ENCODE data around the gene PARS2. TPM values are rescaled to one million over a fixed set of nuclear protein-coding genes. Genes with fewer than 3 reads are reported as not detected.
A peak's percentile ranks its signal among the peaks of the same experiment; 100 is the strongest.

PARS2 gene
- total RNA-seq, 6 experiments from 2014 or later = 3.3 to 4.2 (median 3.6) TPM

DNA sequence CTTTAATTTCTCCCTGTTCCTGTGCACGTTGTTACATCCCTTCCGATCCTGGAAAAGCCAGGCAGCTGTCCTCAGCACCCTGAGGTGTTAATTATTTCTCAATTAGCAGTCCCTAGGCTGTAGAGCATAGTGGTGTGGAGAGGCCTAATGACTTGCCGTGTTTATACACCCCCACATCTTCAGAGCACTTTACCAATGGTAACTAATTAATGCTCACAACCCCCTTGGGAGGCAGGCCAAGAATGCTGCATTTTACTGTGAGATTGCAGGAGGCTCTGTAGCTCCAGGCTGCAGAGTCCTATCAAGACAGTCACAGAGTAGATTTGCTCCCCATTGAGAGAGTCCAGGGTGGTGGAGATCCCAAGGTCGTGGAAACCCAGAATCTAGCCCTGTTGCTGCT lies 2.4 kb upstream of the PARS2 start:
- no peaks in the 10 kb centered on the region for H3K36me3 Mint-ChIP-seq (ENCODE audit: low read depth)
- no peak for DNase-seq
- H3K27me3 Mint-ChIP-seq (ENCODE audit: insufficient read depth) = peaks cover 19% of the 10 kb centered on the region
- no peak overlapping the region for H3K4me3 Mint-ChIP-seq
- H3K9me3 Mint-ChIP-seq = no peaks in the 10 kb centered on the region
- no peak for TF ChIP-seq CTCF (IDR thresholded peaks at IDR 0.05)
- H3K4me1 Mint-ChIP-seq (ENCODE audit: low read depth) = peaks cover 19% of the 10 kb centered on the region
- H3K27ac Mint-ChIP-seq = no peak overlapping the region

DNA sequence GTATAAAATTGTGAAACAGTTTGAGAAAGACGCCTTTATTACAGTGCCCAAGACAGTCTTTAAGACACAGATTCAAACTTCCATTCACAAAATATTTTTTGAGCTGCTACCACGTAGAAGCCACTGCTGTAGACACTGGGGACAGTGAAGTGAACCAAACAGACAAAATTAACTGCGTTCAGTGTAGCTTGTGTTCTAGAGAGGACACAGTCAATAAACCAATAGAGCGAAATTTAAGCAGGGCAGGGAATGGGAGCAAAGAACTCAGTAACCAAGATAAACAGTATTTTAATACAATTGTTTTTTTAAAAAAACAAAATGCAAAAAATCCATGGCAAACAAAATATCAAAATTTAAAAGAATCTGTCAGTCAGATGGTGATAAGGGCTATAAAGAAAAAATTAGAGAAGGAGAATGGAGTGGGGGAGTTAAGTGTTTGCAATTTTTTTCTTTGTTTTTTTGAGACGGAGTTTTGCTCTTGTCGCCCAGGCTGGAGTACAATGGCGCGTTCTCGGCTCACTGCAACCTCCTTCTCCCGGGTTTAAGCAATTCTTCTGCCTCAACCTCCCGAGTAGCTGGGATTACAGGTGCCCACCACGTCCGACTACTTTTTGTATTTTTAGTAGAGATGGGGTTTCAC lies 719 bp upstream of the PARS2 start:
- no peak for DNase-seq
- peak overlapping the region; percentile 97 for H3K4me3 Mint-ChIP-seq
- H3K27me3 Mint-ChIP-seq (ENCODE audit: insufficient read depth) = peaks cover 8% of the 10 kb centered on the region
- peaks cover 19% of the 10 kb centered on the region for H3K4me1 Mint-ChIP-seq (ENCODE audit: low read depth)
- no peaks in the 10 kb centered on the region for H3K36me3 Mint-ChIP-seq (ENCODE audit: low read depth)
- TF ChIP-seq CTCF (IDR thresholded peaks at IDR 0.05) = no peak
- peak overlapping the region; percentile 71 for H3K27ac Mint-ChIP-seq
- H3K9me3 Mint-ChIP-seq = no peaks in the 10 kb centered on the region

GRCh38 chr1:54763816-54764132 lies 549 bp downstream of the PARS2 start:
- no peak for DNase-seq
- Mint-ChIP-seq H3K4me1 (ENCODE audit: low read depth) (peaks cover 19% of the 10 kb centered on the region), H3K27ac (peak overlapping the region; percentile 92), H3K36me3 (ENCODE audit: low read depth) (no peaks in the 10 kb centered on the region), H3K9me3 (no peaks in the 10 kb centered on the region), H3K27me3 (ENCODE audit: insufficient read depth) (peaks cover 8% of the 10 kb centered on the region), H3K4me3 (peak overlapping the region; percentile 97)
- no peak for TF ChIP-seq CTCF (IDR thresholded peaks at IDR 0.05)

DNA sequence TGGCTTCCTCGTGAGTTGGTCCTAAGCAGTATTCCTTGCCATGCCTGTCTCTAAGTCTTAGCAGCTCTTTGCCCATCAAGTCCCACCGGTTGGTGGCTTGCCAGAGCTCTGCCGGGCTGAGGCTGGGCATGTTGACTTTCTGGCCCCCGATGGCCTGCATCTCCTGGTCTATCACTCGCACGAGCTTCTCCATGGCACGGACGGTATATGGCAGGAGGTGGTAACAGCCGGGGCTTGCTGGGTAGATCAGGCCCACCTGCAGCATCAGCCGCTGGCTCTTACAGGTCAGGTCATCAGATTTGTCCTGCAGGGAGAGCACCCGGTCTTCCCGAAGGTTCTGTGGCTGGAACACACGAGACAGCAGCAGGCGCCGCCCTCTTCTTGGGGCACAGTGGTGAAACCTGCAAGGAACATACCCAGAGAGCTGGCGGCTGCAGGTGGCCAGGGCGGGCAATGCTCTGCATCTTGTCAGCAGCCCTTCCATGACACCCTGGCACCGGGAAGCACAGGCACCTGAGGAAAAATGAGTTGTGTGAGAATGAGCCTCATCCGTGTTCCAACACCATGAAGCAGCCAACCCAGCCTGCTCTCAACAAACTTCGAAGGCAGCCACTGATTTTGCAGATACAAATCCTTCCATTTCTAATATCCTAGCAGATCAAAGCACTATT lies 5.5 kb downstream of the PARS2 start:
- Mint-ChIP-seq H3K4me1 (ENCODE audit: low read depth) (peaks cover 11% of the 10 kb centered on the region), H3K36me3 (ENCODE audit: low read depth) (no peaks in the 10 kb centered on the region), H3K27ac (no peak overlapping the region), H3K27me3 (ENCODE audit: insufficient read depth) (peaks cover 1% of the 10 kb centered on the region; the same call in 1 of the 2 replicates), H3K4me3 (no peak overlapping the region), H3K9me3 (no peaks in the 10 kb centered on the region)
- TF ChIP-seq CTCF (IDR thresholded peaks at IDR 0.05) = no peak
- no peak for DNase-seq

- H3K4me1 Mint-ChIP-seq (ENCODE audit: low read depth) = peaks cover 2% of the 10 kb centered on the region
- no peak for DNase-seq
- H3K27ac Mint-ChIP-seq = no peak overlapping the region
- no peak for TF ChIP-seq CTCF (IDR thresholded peaks at IDR 0.05)
- H3K36me3 Mint-ChIP-seq (ENCODE audit: low read depth) = no peaks in the 10 kb centered on the region
- no peaks in the 10 kb centered on the region for H3K9me3 Mint-ChIP-seq
- peaks cover 1% of the 10 kb centered on the region; the same call in 1 of the 2 replicates for H3K27me3 Mint-ChIP-seq (ENCODE audit: insufficient read depth)
- no peak overlapping the region for H3K4me3 Mint-ChIP-seq
These were observed 6.5 kb downstream of the PARS2 start for GRCh38 chr1:54757833-54758232.
